OCI-LY1 (cell line): ENCODE data around the gene GULP1.

ENCODE experiments used
- H2AFZ ChIP-seq: fragments of 200-600 bp; sonication (generic), shearing (Covaris generic); 2 replicates; pipeline ENCODE4 v1.6.0; 2014; ENCODE audit warnings: antibody characterized with exemption, mild to moderate bottlenecking, low read length
- H3F3A ChIP-seq: fragments of 200-600 bp; sonication (generic), shearing (Covaris generic); 2 replicates; pipeline ENCODE4 v1.6.0; 2014; ENCODE audit warnings: mild to moderate bottlenecking, antibody characterized with exemption, low read length, moderate library complexity; ENCODE audit not compliant: insufficient read depth
- H3K27ac ChIP-seq: fragments of 200-600 bp; sonication (generic); 2 replicates; pipeline ENCODE4 v1.5.1; 2014; ENCODE audit warnings: low read length, mixed run types, mild to moderate bottlenecking, low read depth; ENCODE audit not compliant: poor library complexity, severe bottlenecking
- H3K27me3 ChIP-seq: fragments of 200-600 bp; sonication (generic); 2 replicates; pipeline ENCODE4 v1.6.0; 2014; ENCODE audit warnings: antibody characterized with exemption, mild to moderate bottlenecking, low read length, moderate library complexity; ENCODE audit not compliant: insufficient read depth
- H3K36me3 ChIP-seq: fragments of 200-600 bp; sonication (generic); 2 replicates; pipeline ENCODE4 v1.6.1; 2014; ENCODE audit warnings: mild to moderate bottlenecking, antibody characterized with exemption, low read length, moderate library complexity, mixed read lengths; ENCODE audit not compliant: insufficient read depth
- H3K4me1 ChIP-seq: fragments of 200-600 bp; sonication (generic); 2 replicates; pipeline ENCODE4 v1.5.1; 2014; ENCODE audit warnings: mild to moderate bottlenecking, low read length, moderate library complexity; ENCODE audit not compliant: insufficient read depth, severe bottlenecking
- H3K4me2 ChIP-seq: fragments of 200-600 bp; sonication (generic), shearing (Covaris generic); 2 replicates; pipeline ENCODE4 v1.6.1; 2014; ENCODE audit warnings: low read length
- H3K4me3 ChIP-seq: fragments of 200-600 bp; sonication (generic); 2 replicates; pipeline ENCODE4 v1.5.1; 2014; ENCODE audit warnings: low read length, low read depth, mild to moderate bottlenecking, mixed read lengths; ENCODE audit not compliant: poor library complexity, severe bottlenecking
- H3K79me2 ChIP-seq: fragments of 200-600 bp; shearing (Covaris generic); 2 replicates; pipeline ENCODE4 v1.6.1; 2016; ENCODE audit warnings: mixed run types, low read length, mixed read lengths; ENCODE audit not compliant: insufficient read depth
- H3K9ac ChIP-seq: fragments of 200-600 bp; sonication (generic), shearing (Covaris generic); 2 replicates; pipeline ENCODE4 v1.6.1; 2014; ENCODE audit warnings: mild to moderate bottlenecking, low read length, mixed read lengths
- H3K9me2 ChIP-seq: fragments of 200-600 bp; sonication (generic), shearing (Covaris generic); 2 replicates; pipeline ENCODE4 v1.6.1; 2014; ENCODE audit warnings: low read depth, mild to moderate bottlenecking, low read length, mixed read lengths
- H3K9me3 ChIP-seq: fragments of 200-600 bp; shearing (Covaris generic); 2 replicates; pipeline ENCODE4 v1.6.1; 2014; ENCODE audit warnings: low read length, mixed read lengths
- H4K20me1 ChIP-seq: fragments of 200-600 bp; sonication (generic), shearing (Covaris generic); 2 replicates; pipeline ENCODE4 v1.6.0; 2016; ENCODE audit warnings: mild to moderate bottlenecking, low read length; ENCODE audit not compliant: insufficient read depth
- CTCF ChIP-seq: fragments of 200-600 bp; sonication (generic), shearing (Covaris generic); IDR thresholded peaks from 2 replicates; pipeline ENCODE4 v1.5.1; 2017; ENCODE audit warnings: mild to moderate bottlenecking, antibody characterized with exemption, low read length, moderate library complexity, mixed read lengths
- EZH2 ChIP-seq: fragments of 200-600 bp; sonication (generic), shearing (Covaris generic); IDR thresholded peaks from 2 replicates; pipeline ENCODE4 v1.8.0; 2017; ENCODE audit warnings: borderline replicate concordance, mixed run types, mild to moderate bottlenecking, antibody characterized with exemption, low read length, moderate library complexity, mixed read lengths

The GULP1 gene

GRCh38 chr2:188365058-188365641 is 73.5 kb downstream of the GULP1 start:
- no peaks in the 10 kb centered on the region for H3K27me3 ChIP-seq
- no peaks in the 10 kb centered on the region for H3F3A ChIP-seq
- H3K36me3 ChIP-seq: no peaks in the 10 kb centered on the region
- H3K4me3 ChIP-seq: no peak overlapping the region
- H2AFZ ChIP-seq: no peak overlapping the region
- no peak overlapping the region for H3K4me2 ChIP-seq
- H3K79me2 ChIP-seq: no peaks in the 10 kb centered on the region
- no peaks in the 10 kb centered on the region for H3K4me1 ChIP-seq
- TF ChIP-seq EZH2: no peak
- TF ChIP-seq CTCF: no peak
- no peaks in the 10 kb centered on the region for H4K20me1 ChIP-seq
- no peaks in the 10 kb centered on the region for H3K9me3 ChIP-seq
- no peak overlapping the region for H3K27ac ChIP-seq
- H3K9me2 ChIP-seq: no peaks in the 10 kb centered on the region
- H3K9ac ChIP-seq: no peak overlapping the region

GRCh38 chr2:188367164-188367563 is 75.5 kb downstream of the GULP1 start:
- no peak overlapping the region for H3K4me3 ChIP-seq
- no peak overlapping the region for H3K27ac ChIP-seq
- no peak overlapping the region for H3K9ac ChIP-seq
- H3K27me3 ChIP-seq: no peaks in the 10 kb centered on the region
- H3K4me1 ChIP-seq: no peaks in the 10 kb centered on the region
- H3K4me2 ChIP-seq: no peak overlapping the region
- no peaks in the 10 kb centered on the region for H4K20me1 ChIP-seq
- no peaks in the 10 kb centered on the region for H3K36me3 ChIP-seq
- no peak overlapping the region for H2AFZ ChIP-seq
- H3F3A ChIP-seq: no peaks in the 10 kb centered on the region
- TF ChIP-seq CTCF (no peak), EZH2 (no peak)
- no peaks in the 10 kb centered on the region for H3K79me2 ChIP-seq
- H3K9me3 ChIP-seq: no peaks in the 10 kb centered on the region
- H3K9me2 ChIP-seq: no peaks in the 10 kb centered on the region

GRCh38 chr2:188369365-188369764 is 77.7 kb downstream of the GULP1 start:
- Histone ChIP-seq H3F3A (no peaks in the 10 kb centered on the region), H3K27ac (no peak overlapping the region), H3K4me2 (no peak overlapping the region), H3K27me3 (no peaks in the 10 kb centered on the region), H3K79me2 (no peaks in the 10 kb centered on the region), H3K9me3 (no peaks in the 10 kb centered on the region), H3K9me2 (no peaks in the 10 kb centered on the region), H4K20me1 (no peaks in the 10 kb centered on the region), H3K36me3 (no peaks in the 10 kb centered on the region), H2AFZ (no peak overlapping the region), H3K4me1 (no peaks in the 10 kb centered on the region), H3K9ac (no peak overlapping the region), H3K4me3 (no peak overlapping the region)
- no peak for TF ChIP-seq EZH2
- peak; percentile 72 for TF ChIP-seq CTCF
